ENCODE results near the gene TCF7L2.

GRCh38 chr10:112984756-112985155, 34.7 kb downstream of the TCF7L2 start:
- TF ChIP-seq CTCF (IDR thresholded peaks at IDR 0.05) (no peak), EP300 (IDR thresholded peaks at IDR 0.05) (no peak)

Data from ovary (tissue), 3 donors.